Measurements from ENCODE around the gene GGCX.

The GGCX gene

GRCh38 chr2:85601771-85602475 is 40.6 kb upstream of the GGCX start:
- no peak for DNase-seq
- TF ChIP-seq CTCF (IDR thresholded peaks at IDR 0.05; ENCODE audit: borderline replicate concordance, extremely low read depth, low read length, poor library complexity, severe bottlenecking) (no peak), EZH2 (IDR thresholded peaks at IDR 0.05; ENCODE audit: borderline replicate concordance, low read depth, low read length, severe bottlenecking) (no peak)
- H3K4me1 ChIP-seq (ENCODE audit: insufficient read depth, low read length): peaks cover 24% of the 10 kb centered on the region
- peaks cover 8% of the 10 kb centered on the region for H3K79me2 ChIP-seq (ENCODE audit: insufficient read depth, low read length)
- no peak for ATAC-seq (ENCODE audit: insufficient read depth, low read depth)
- H3K27me3 ChIP-seq (ENCODE audit: insufficient read depth, low read length, poor library complexity): peaks cover 10% of the 10 kb centered on the region
- H3K9ac ChIP-seq (ENCODE audit: low read depth, low read length): peak overlapping the region; percentile 51; the same call in 1 of the 2 replicates
- H3K4me2 ChIP-seq (ENCODE audit: insufficient read depth, low read length): peak overlapping the region; percentile 68
- peak overlapping the region in 1 of 2 experiments; percentile 57; a peak in 3 of 4 replicates for H3K4me3 ChIP-seq (ENCODE audit: low read depth in 1 of 2, low read length in 2 of 2)
- peaks cover 16% of the 10 kb centered on the region for H3K36me3 ChIP-seq (ENCODE audit: insufficient read depth, low read length)
- H2AFZ ChIP-seq (ENCODE audit: low read depth, low read length): peak overlapping the region; percentile 68; the same call in 1 of the 2 replicates
- no peak overlapping the region for H3K27ac ChIP-seq (ENCODE audit: low read length)
- H4K20me1 ChIP-seq (ENCODE audit: insufficient read depth, low read length): peaks cover 27% of the 10 kb centered on the region
- no peaks in the 10 kb centered on the region for H3K9me3 ChIP-seq (ENCODE audit: insufficient read depth, low read length, severe bottlenecking)

GRCh38 chr2:85600951-85601770 is 39.9 kb upstream of the GGCX start:
- TF ChIP-seq CTCF (IDR thresholded peaks at IDR 0.05; ENCODE audit: borderline replicate concordance, extremely low read depth, low read length, poor library complexity, severe bottlenecking): no peak
- TF ChIP-seq EZH2 (IDR thresholded peaks at IDR 0.05; ENCODE audit: borderline replicate concordance, low read depth, low read length, severe bottlenecking): no peak

GRCh38 chr2:85600235-85600575 is 38.9 kb upstream of the GGCX start:
- no peak for ATAC-seq (ENCODE audit: insufficient read depth, low read depth)
- no peak overlapping the region for H2AFZ ChIP-seq (ENCODE audit: low read depth, low read length)
- peaks cover 21% of the 10 kb centered on the region for H3K36me3 ChIP-seq (ENCODE audit: insufficient read depth, low read length)
- H3K27ac ChIP-seq (ENCODE audit: low read length): no peak overlapping the region
- H3K9ac ChIP-seq (ENCODE audit: low read depth, low read length): no peak overlapping the region
- peaks cover 23% of the 10 kb centered on the region for H3K79me2 ChIP-seq (ENCODE audit: insufficient read depth, low read length)
- H3K4me1 ChIP-seq (ENCODE audit: insufficient read depth, low read length): peaks cover 34% of the 10 kb centered on the region
- peaks cover 23% of the 10 kb centered on the region for H4K20me1 ChIP-seq (ENCODE audit: insufficient read depth, low read length)
- peaks cover 10% of the 10 kb centered on the region for H3K27me3 ChIP-seq (ENCODE audit: insufficient read depth, low read length, poor library complexity)
- no peaks in the 10 kb centered on the region for H3K9me3 ChIP-seq (ENCODE audit: insufficient read depth, low read length, severe bottlenecking)
- no peak for DNase-seq
- no peak overlapping the region for H3K4me3 ChIP-seq (ENCODE audit: low read depth in 1 of 2, low read length in 2 of 2)
- H3K4me2 ChIP-seq (ENCODE audit: insufficient read depth, low read length): no peak overlapping the region
- TF ChIP-seq CTCF (IDR thresholded peaks at IDR 0.05; ENCODE audit: borderline replicate concordance, extremely low read depth, low read length, poor library complexity, severe bottlenecking) (no peak), EZH2 (IDR thresholded peaks at IDR 0.05; ENCODE audit: borderline replicate concordance, low read depth, low read length, severe bottlenecking) (no peak)

More at GRCh38 chr2:85600951-85601770, 39.9 kb upstream of the GGCX start:
- Histone ChIP-seq H3K27ac (ENCODE audit: low read length) (no peak overlapping the region), H3K27me3 (ENCODE audit: insufficient read depth, low read length, poor library complexity) (peaks cover 10% of the 10 kb centered on the region), H3K4me1 (ENCODE audit: insufficient read depth, low read length) (peaks cover 31% of the 10 kb centered on the region), H3K79me2 (ENCODE audit: insufficient read depth, low read length) (peaks cover 15% of the 10 kb centered on the region), H2AFZ (ENCODE audit: low read depth, low read length) (no peak overlapping the region), H3K4me2 (ENCODE audit: insufficient read depth, low read length) (peak overlapping the region; percentile 68), H4K20me1 (ENCODE audit: insufficient read depth, low read length) (peaks cover 30% of the 10 kb centered on the region), H3K4me3 (ENCODE audit: low read depth in 1 of 2, low read length in 2 of 2) (no peak overlapping the region), H3K9me3 (ENCODE audit: insufficient read depth, low read length, severe bottlenecking) (no peaks in the 10 kb centered on the region), H3K9ac (ENCODE audit: low read depth, low read length) (no peak overlapping the region), H3K36me3 (ENCODE audit: insufficient read depth, low read length) (peaks cover 21% of the 10 kb centered on the region)
- ATAC-seq (ENCODE audit: insufficient read depth, low read depth) (no peak), DNase-seq (no peak)
